Activated CD4-positive, CD25-positive, alpha-beta regulatory T cell treated with anti-CD3 and anti-CD28 coated beads, Interleukin-2, amount 50 U/mL, for 16 hours (primary cell): Measurements from ENCODE around the gene PDGFRB.

ENCODE experiments used
- DNase-seq: peaks from one replicate; pipeline ENCODE4 v3.0.0-alpha.2; 2020; ENCODE audit warnings: low read depth, low spot score

The PDGFRB gene

GRCh38 chr5:150144879-150145278, 10.8 kb downstream of the PDGFRB start:
- no peak for DNase-seq

- DNase-seq, result no peak
Observed at GRCh38 chr5:150144246-150144801, 11.3 kb downstream of the PDGFRB start.

GRCh38 chr5:150143350-150144245, 12.0 kb downstream of the PDGFRB start:
- DNase-seq, result no peak

GRCh38 chr5:150142959-150143349, 12.7 kb downstream of the PDGFRB start:
- DNase-seq, result no peak

- no peak for DNase-seq
Observed at GRCh38 chr5:150142185-150142958, 13.3 kb downstream of the PDGFRB start.

GRCh38 chr5:150141544-150142184, 14.0 kb downstream of the PDGFRB start:
- DNase-seq, result no peak

GRCh38 chr5:150140830-150141229, 14.8 kb downstream of the PDGFRB start:
- DNase-seq, result no peak

GRCh38 chr5:150139334-150139733, 16.3 kb downstream of the PDGFRB start:
- no peak for DNase-seq

- no peak for DNase-seq
Observed at GRCh38 chr5:150138551-150139265, 16.9 kb downstream of the PDGFRB start.

- no peak for DNase-seq
Observed at GRCh38 chr5:150137997-150138396, 17.6 kb downstream of the PDGFRB start.

GRCh38 chr5:150137168-150137957, 18.3 kb downstream of the PDGFRB start:
- DNase-seq, result no peak

- DNase-seq, result no peak
Observed at GRCh38 chr5:150136305-150137167, 19.1 kb downstream of the PDGFRB start.

- no peak for DNase-seq
Observed at GRCh38 chr5:150135557-150136304, 19.9 kb downstream of the PDGFRB start.

- no peak for DNase-seq
Observed at GRCh38 chr5:150134198-150134588, 21.5 kb downstream of the PDGFRB start.

- DNase-seq, result no peak
Observed at GRCh38 chr5:150133581-150134197, 22.0 kb downstream of the PDGFRB start.

- no peak for DNase-seq
Observed at GRCh38 chr5:150132740-150133139, 22.9 kb downstream of the PDGFRB start.

GRCh38 chr5:150131978-150132694, 23.5 kb downstream of the PDGFRB start:
- no peak for DNase-seq

GRCh38 chr5:150131461-150131860, 24.2 kb downstream of the PDGFRB start:
- DNase-seq, result no peak
